Smooth muscle cell (in vitro differentiated cells): ENCODE measurements around the gene TIPIN. TPM values are rescaled to one million over a fixed set of nuclear protein-coding genes. Genes with fewer than 3 reads are reported as not detected.

Source experiments
- DNase-seq: peaks from one replicate; lab custom pipeline; 2025; ENCODE audit not compliant: unreplicated experiment; lab: John Stamatoyannopoulos, UW
- H2AFZ ChIP-seq: fragments of 200-600 bp; sonication (generic); 2 replicates; pipeline ENCODE4 v1.6.0; 2016; ENCODE audit warnings: antibody characterized with exemption, low read depth, mild to moderate bottlenecking
- H3F3A ChIP-seq: fragments of 200-600 bp; sonication (generic); 2 replicates; pipeline ENCODE4 v1.6.0; 2017; ENCODE audit warnings: antibody characterized with exemption, low read depth
- H3K27ac ChIP-seq: fragments of 200-600 bp; sonication (generic); 2 replicates; pipeline ENCODE4 v1.5.1; 2016; ENCODE audit warnings: low read depth, mild to moderate bottlenecking
- H3K27me3 ChIP-seq: fragments of 200-600 bp; sonication (generic); 2 replicates; pipeline ENCODE4 v1.6.1; 2016; ENCODE audit warnings: low read depth, mild to moderate bottlenecking
- H3K36me3 ChIP-seq: fragments of 200-600 bp; sonication (generic); 2 replicates; pipeline ENCODE4 v1.5.1; 2016; ENCODE audit warnings: low read depth
- H3K4me1 ChIP-seq: fragments of 200-600 bp; sonication (generic); 2 replicates; pipeline ENCODE4 v1.5.1; 2016; ENCODE audit warnings: low read depth
- H3K4me2 ChIP-seq: fragments of 200-600 bp; sonication (generic); 2 replicates; pipeline ENCODE4 v1.6.0; 2016; ENCODE audit warnings: mild to moderate bottlenecking
- H3K4me3 ChIP-seq: fragments of 200-600 bp; sonication (generic); 2 replicates; pipeline ENCODE4 v1.5.1; 2016; ENCODE audit warnings: mild to moderate bottlenecking
- H3K79me2 ChIP-seq: fragments of 200-600 bp; sonication (generic); 2 replicates; pipeline ENCODE4 v1.6.0; 2016; ENCODE audit warnings: low read depth, mild to moderate bottlenecking
- H3K9ac ChIP-seq: fragments of 200-600 bp; sonication (generic); 2 replicates; pipeline ENCODE4 v1.6.0; 2016; ENCODE audit warnings: low read depth
- H3K9me3 ChIP-seq: fragments of 200-600 bp; sonication (generic); replicated peaks from 2 replicates; pipeline ENCODE4 v1.5.1; 2016; ENCODE audit warnings: low read depth
- H4K20me1 ChIP-seq: fragments of 200-600 bp; sonication (generic); 2 replicates; pipeline ENCODE4 v1.6.0; 2016; ENCODE audit warnings: low read depth
- CTCF ChIP-seq: fragments of 200-600 bp; sonication (generic); IDR thresholded peaks from 2 replicates; pipeline ENCODE4 v1.5.1; 2017; ENCODE audit warnings: borderline replicate concordance, mild to moderate bottlenecking, antibody characterized with exemption; ENCODE audit not compliant: insufficient read depth, poor library complexity, severe bottlenecking
- WGBS: methylation state at CpG from one replicate; pipeline ENCODE4 v1.1.7; 2016; ENCODE audit warnings: low lambda C conversion rate; 5-methylcytosine and 5-hydroxymethylcytosine counted together
- polyA plus RNA-seq: library from polyadenylated mRNA; unstranded; fragments of >200 nt; fragmentation: Nextera tagmentation; extraction: Ambion mirVana; gene quantifications from 2 replicates; pipeline ENCODE4 v1.2.1, GENCODE V29; 2016
- total RNA-seq: library from RNA; depleted of rRNA; stranded (reverse); fragments of >200 nt; gene quantifications from 2 replicates; pipeline ENCODE4 v1.2.3, GENCODE V29; 2014

The TIPIN gene
- total and polyA plus RNA-seq, 2 experiments from 2014 or later: 9.8 to 9.9 TPM

GRCh38 chr15:66302489-66303278 lies 53.8 kb downstream of the TIPIN start:
- H3F3A ChIP-seq: no peaks in the 10 kb centered on the region
- no peaks in the 10 kb centered on the region for H3K4me1 ChIP-seq
- no peak for DNase-seq
- no peaks in the 10 kb centered on the region for H4K20me1 ChIP-seq
- WGBS: 92% methylated on average over 5 of the region's 5 CpGs
- no peak overlapping the region for H3K4me3 ChIP-seq
- no peak overlapping the region for H3K4me2 ChIP-seq
- no peak overlapping the region for H3K27ac ChIP-seq
- no peaks in the 10 kb centered on the region for H3K79me2 ChIP-seq
- no peaks in the 10 kb centered on the region for H3K9me3 ChIP-seq
- no peaks in the 10 kb centered on the region for H3K36me3 ChIP-seq
- TF ChIP-seq CTCF: no peak
- no peak overlapping the region for H3K9ac ChIP-seq
- no peak overlapping the region for H2AFZ ChIP-seq
- H3K27me3 ChIP-seq: no peaks in the 10 kb centered on the region

GRCh38 chr15:66298803-66299251 lies 57.7 kb downstream of the TIPIN start:
- Histone ChIP-seq H3K9me3 (no peaks in the 10 kb centered on the region), H3K27me3 (no peaks in the 10 kb centered on the region), H3K79me2 (peaks cover 17% of the 10 kb centered on the region), H3K4me2 (no peak overlapping the region), H4K20me1 (no peaks in the 10 kb centered on the region), H3K4me1 (peaks cover 19% of the 10 kb centered on the region), H3K36me3 (no peaks in the 10 kb centered on the region), H2AFZ (no peak overlapping the region), H3K27ac (no peak overlapping the region), H3K9ac (no peak overlapping the region), H3F3A (peaks cover 10% of the 10 kb centered on the region), H3K4me3 (no peak overlapping the region)
- DNase-seq: no peak
- no peak for TF ChIP-seq CTCF
- WGBS: 92% methylated on average over 4 of the region's 4 CpGs

- 84% methylated on average over 5 of the region's 5 CpGs for WGBS
- Histone ChIP-seq H3K4me3 (no peak overlapping the region), H4K20me1 (no peaks in the 10 kb centered on the region), H3K4me1 (peaks cover 25% of the 10 kb centered on the region), H3K79me2 (peaks cover 17% of the 10 kb centered on the region), H3F3A (peaks cover 10% of the 10 kb centered on the region), H3K27ac (no peak overlapping the region), H2AFZ (no peak overlapping the region), H3K36me3 (no peaks in the 10 kb centered on the region), H3K27me3 (no peaks in the 10 kb centered on the region), H3K9ac (no peak overlapping the region), H3K9me3 (no peaks in the 10 kb centered on the region), H3K4me2 (no peak overlapping the region)
- DNase-seq: no peak
- no peak for TF ChIP-seq CTCF
Observed at GRCh38 chr15:66296186-66296585, 60.3 kb downstream of the TIPIN start.

- peak overlapping the region; percentile 96 for H3K4me2 ChIP-seq
- H3K36me3 ChIP-seq: no peaks in the 10 kb centered on the region
- peaks cover 25% of the 10 kb centered on the region for H3K4me1 ChIP-seq
- no peaks in the 10 kb centered on the region for H4K20me1 ChIP-seq
- no peaks in the 10 kb centered on the region for H3K27me3 ChIP-seq
- H3K9me3 ChIP-seq: no peaks in the 10 kb centered on the region
- no peak for TF ChIP-seq CTCF
- H3F3A ChIP-seq: peaks cover 10% of the 10 kb centered on the region
- 39% methylated on average over 3 of the region's 3 CpGs for WGBS
- peaks cover 17% of the 10 kb centered on the region for H3K79me2 ChIP-seq
- DNase-seq: no peak
- H2AFZ ChIP-seq: no peak overlapping the region
- peak overlapping the region; percentile 52 for H3K27ac ChIP-seq
- H3K4me3 ChIP-seq: peak overlapping the region; percentile 75
- no peak overlapping the region for H3K9ac ChIP-seq
Observed at GRCh38 chr15:66294932-66295235, 61.6 kb downstream of the TIPIN start.
